Astrocyte (in vitro differentiated cells and primary cell): ENCODE measurements around the gene C20orf204.

Experiments
- EZH2 ChIP-seq: IDR thresholded peaks from 2 replicates; pipeline ENCODE4 v1.6.1; 2012; ENCODE audit warnings: mild to moderate bottlenecking, low read length, inconsistent platforms; ENCODE audit not compliant: insufficient read depth
- TF ChIP-seq, protein P1 (sequence below): IDR thresholded peaks from 2 replicates; pipeline ENCODE4 v1.5.1; 2011; ENCODE audit warnings: low read depth, mild to moderate bottlenecking, inconsistent platforms, low read length, moderate library complexity; ENCODE audit not compliant: insufficient read depth

DNA sequence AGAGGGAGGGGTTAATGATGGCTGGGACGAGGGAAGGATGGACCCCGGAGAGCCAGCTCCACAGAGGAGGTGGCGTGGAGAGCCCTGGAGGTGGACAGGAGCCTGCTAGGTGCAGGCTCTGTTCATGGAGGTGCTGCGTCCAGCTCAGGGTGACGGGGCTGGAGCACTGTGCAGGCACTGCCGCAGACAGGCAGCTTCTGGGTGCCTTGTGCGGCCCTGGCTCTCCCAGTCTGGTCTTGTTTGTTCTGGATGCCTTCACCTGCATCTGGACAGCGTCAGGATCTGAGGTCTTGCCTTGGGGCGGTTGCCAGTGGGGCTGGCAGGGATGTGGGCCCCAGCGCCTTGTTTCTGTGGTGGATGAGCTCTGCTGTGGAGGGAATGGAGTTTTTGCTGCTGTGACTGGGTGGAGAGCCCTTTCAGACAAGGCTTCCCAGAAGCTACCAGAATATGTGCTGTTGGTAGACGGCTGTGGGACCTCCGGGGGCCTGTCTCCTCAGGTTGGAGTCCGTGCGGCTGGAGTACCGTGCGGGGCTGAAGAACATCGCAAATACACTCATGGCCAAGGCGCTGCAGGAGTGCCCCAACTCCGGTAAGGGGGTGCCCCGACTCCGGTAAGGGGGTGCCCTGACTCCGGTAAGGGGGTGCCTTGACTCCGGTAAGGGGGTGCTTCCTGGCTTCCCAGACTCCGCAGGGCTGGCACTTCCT is 7.8 kb upstream of the C20orf204 start:
- no peak for TF ChIP-seq EZH2
- TF ChIP-seq, protein P1, sequence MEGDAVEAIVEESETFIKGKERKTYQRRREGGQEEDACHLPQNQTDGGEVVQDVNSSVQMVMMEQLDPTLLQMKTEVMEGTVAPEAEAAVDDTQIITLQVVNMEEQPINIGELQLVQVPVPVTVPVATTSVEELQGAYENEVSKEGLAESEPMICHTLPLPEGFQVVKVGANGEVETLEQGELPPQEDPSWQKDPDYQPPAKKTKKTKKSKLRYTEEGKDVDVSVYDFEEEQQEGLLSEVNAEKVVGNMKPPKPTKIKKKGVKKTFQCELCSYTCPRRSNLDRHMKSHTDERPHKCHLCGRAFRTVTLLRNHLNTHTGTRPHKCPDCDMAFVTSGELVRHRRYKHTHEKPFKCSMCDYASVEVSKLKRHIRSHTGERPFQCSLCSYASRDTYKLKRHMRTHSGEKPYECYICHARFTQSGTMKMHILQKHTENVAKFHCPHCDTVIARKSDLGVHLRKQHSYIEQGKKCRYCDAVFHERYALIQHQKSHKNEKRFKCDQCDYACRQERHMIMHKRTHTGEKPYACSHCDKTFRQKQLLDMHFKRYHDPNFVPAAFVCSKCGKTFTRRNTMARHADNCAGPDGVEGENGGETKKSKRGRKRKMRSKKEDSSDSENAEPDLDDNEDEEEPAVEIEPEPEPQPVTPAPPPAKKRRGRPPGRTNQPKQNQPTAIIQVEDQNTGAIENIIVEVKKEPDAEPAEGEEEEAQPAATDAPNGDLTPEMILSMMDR = no peak
